DMS114 treated with DMSO at 0.1 percent for 48 hours (cell line): ENCODE measurements around the gene AAGAB.
"Not testable (repeated sequence)": the region's sequence is repeated elsewhere in the genome, so short reads cannot be mapped to it uniquely, and the experiment has no call there.

Source experiments
- DNase-seq: peaks from one replicate; lab custom pipeline; 2025; ENCODE audit not compliant: unreplicated experiment; lab: John Stamatoyannopoulos, UW

The AAGAB gene

DNA sequence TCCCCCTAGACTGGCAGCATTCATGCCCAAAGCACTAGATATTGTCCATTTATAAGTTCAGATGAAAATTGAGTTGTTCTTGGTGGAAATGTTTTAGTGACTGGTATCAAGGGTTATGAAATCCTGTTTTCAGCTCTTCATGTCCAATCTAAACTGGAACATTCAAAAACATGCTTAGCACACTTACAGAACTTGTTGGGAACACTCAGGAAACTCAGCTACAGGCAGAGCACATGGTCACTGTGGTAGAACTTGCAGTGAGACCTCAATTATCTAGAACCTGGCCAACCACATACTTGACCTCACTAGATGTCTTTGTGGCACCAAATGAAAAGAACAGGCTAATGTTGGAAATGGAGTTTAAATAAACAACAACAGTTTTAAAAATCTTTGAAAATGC, 100.2 kb downstream of the AAGAB start:
- no peak for DNase-seq

DNA sequence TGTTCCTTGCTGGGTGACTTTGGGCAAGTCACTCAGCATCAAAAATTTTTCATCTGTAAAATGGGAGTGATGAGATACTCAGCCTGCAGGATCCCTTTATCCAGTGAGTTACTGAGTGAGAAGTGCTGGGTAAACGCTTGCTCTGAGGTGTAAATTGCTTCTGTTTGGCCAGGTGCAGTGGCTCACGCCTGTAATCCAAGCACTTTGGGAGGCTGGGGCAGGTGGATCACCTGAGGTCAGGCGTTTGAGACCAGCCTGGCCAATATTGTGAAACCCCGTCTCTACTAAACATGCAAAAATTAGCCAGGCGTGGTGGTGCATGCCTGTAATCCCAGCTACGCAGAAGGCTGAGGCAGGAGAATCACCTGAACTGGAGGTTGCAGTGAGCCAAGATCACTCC, 101.4 kb downstream of the AAGAB start:
- DNase-seq, result not testable (repeated sequence)

DNA sequence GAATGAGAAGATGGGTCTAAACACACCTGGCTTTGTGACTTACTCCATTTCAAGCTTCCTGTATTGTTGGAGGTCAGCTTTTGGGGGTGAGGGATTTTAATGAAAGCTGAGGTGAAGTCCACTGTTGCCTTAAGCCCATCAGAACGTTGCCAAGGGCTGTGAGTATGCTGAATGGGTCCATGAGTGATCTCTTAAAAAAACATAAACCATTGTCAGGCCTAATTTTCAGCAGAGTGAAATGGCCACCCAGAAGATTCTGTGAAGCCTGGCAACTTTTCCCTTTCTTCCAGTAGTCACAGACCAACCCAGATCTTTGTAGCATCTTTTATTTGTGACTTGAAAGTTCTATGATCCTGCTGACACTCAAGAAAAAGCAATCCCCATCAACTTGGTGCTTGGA, 102.0 kb downstream of the AAGAB start:
- no peak for DNase-seq
